SK-N-SH (cell line): Measurements from ENCODE around the gene ZNF462. TPM values are rescaled to one million over a fixed set of nuclear protein-coding genes. Genes with fewer than 3 reads are reported as not detected.

Experiments
- CTCF ChIA-PET: fragments of 300-600, 350-600 bp; formaldehyde crosslinking; extraction: SDS; loops from one replicate; lab custom pipeline; 2021; lab: Yijun Ruan, JAX
- POLR2A ChIA-PET: fragments of 350-600 bp; sonication (Branson Sonifier 250); formaldehyde crosslinking; extraction: SDS; loops from one replicate; lab custom pipeline; 2020; ENCODE audit warnings: antibody characterized with exemption, inconsistent platforms; lab: Yijun Ruan, JAX
- DNase-seq: peaks from one replicate; pipeline ENCODE4 v3.0.0; 2012
- H2AFZ ChIP-seq: fragments of 200-600 bp; sonication (generic); 2 replicates; pipeline ENCODE4 v1.8.1; 2016; ENCODE audit warnings: antibody characterized with exemption, mild to moderate bottlenecking, low read depth
- H3F3A ChIP-seq: fragments of 200-600 bp; sonication (generic); replicated peaks from 2 replicates; pipeline ENCODE3; 2016; ENCODE audit warnings: antibody characterized with exemption, mild to moderate bottlenecking; ENCODE audit not compliant: insufficient read depth
- H3K27ac ChIP-seq, 2 experiments: fragments of 200-500 bp in 1 of 2; fragments of 200-600 bp in 1 of 2; sonication (Bioruptor generic) in 1 of 2; sonication (generic), shearing (Covaris generic) in 1 of 2; 2 replicates each; pipeline versions ENCODE4 v1.5.1 to v1.6.1; 2014 to 2016; ENCODE audit warnings: low read depth in 2 of 2, inconsistent platforms in 1 of 2, low read length in 1 of 2, mild to moderate bottlenecking in 1 of 2, mixed read lengths in 1 of 2
- H3K27me3 ChIP-seq: fragments of 200-600 bp; sonication (generic), shearing (Covaris generic); 2 replicates; pipeline ENCODE4 v1.6.1; 2016; ENCODE audit warnings: mixed run types; ENCODE audit not compliant: insufficient read depth
- H3K36me3 ChIP-seq, 2 experiments: fragments of 200-500 bp in 1 of 2; fragments of 200-600 bp in 1 of 2; sonication (Bioruptor generic) in 1 of 2; sonication (generic) in 1 of 2; replicated peaks in 1 of 2; 2 replicates each; pipeline versions ENCODE3 to v1.5.1; 2014 to 2016; ENCODE audit warnings: low read length in 1 of 2, mild to moderate bottlenecking in 1 of 2; ENCODE audit not compliant: insufficient read depth in 2 of 2, control insufficient read depth in 1 of 2
- H3K4me1 ChIP-seq, 2 experiments: fragments of 200-500 bp in 1 of 2; fragments of 200-600 bp in 1 of 2; sonication (Bioruptor generic) in 1 of 2; sonication (generic), shearing (Covaris generic) in 1 of 2; 2 replicates each; pipeline versions ENCODE4 v1.5.1 to v1.6.1; 2014 to 2016; ENCODE audit warnings: low read depth in 1 of 2, low read length in 1 of 2, mixed run types in 1 of 2; ENCODE audit not compliant: insufficient read depth in 2 of 2, control insufficient read depth in 1 of 2
- H3K4me2 ChIP-seq: fragments of 200-600 bp; sonication (generic), shearing (Covaris generic); 2 replicates; pipeline ENCODE4 v1.6.1; 2017; ENCODE audit warnings: mixed run types
- H3K4me3 ChIP-seq, 2 experiments: fragments of 200-500 bp in 1 of 2; fragments of 200-600 bp in 1 of 2; sonication (Bioruptor generic) in 1 of 2; sonication (generic), shearing (Covaris generic) in 1 of 2; 2 replicates each; pipeline versions ENCODE4 v1.5.1 to v1.8.1; 2014 to 2016; ENCODE audit warnings: low read depth in 2 of 2, inconsistent platforms in 1 of 2, low read length in 1 of 2, mild to moderate bottlenecking in 1 of 2, mixed read lengths in 1 of 2, moderate library complexity in 1 of 2
- H3K79me2 ChIP-seq: fragments of 200-600 bp; sonication (generic); 2 replicates; pipeline ENCODE4 v1.8.1; 2017; ENCODE audit warnings: mild to moderate bottlenecking; ENCODE audit not compliant: insufficient read depth
- H3K9ac ChIP-seq: fragments of 200-600 bp; sonication (generic); 2 replicates; pipeline ENCODE4 v1.6.1; 2017; ENCODE audit warnings: mixed run types
- H3K9me2 ChIP-seq: fragments of 200-600 bp; sonication (generic); 2 replicates; pipeline ENCODE4 v1.6.1; 2017; ENCODE audit warnings: mixed run types
- H3K9me3 ChIP-seq: fragments of 200-600 bp; sonication (generic); 2 replicates; pipeline ENCODE4 v1.6.1; 2017; ENCODE audit warnings: mixed run types, mild to moderate bottlenecking, moderate library complexity
- H4K20me1 ChIP-seq: fragments of 200-600 bp; sonication (generic); 2 replicates; pipeline ENCODE4 v1.6.1; 2017; ENCODE audit warnings: mild to moderate bottlenecking, mixed run types; ENCODE audit not compliant: insufficient read depth
- CHD2 ChIP-seq: fragments of 150-350 bp; IDR thresholded peaks from 2 replicates; pipeline ENCODE4 v1.6.1; 2018; ENCODE audit warnings: low read length; ENCODE audit not compliant: partially characterized antibody
- CTCF ChIP-seq: fragments of 200-600 bp; sonication (generic); IDR thresholded peaks from 2 replicates; pipeline ENCODE4 v1.6.1; 2017; ENCODE audit warnings: antibody characterized with exemption, mild to moderate bottlenecking, moderate library complexity
- EP300 ChIP-seq, 2 experiments: IDR thresholded peaks; 2 replicates each; pipeline versions ENCODE4 v1.4.0 to v1.6.1; 2012; ENCODE audit warnings: borderline replicate concordance in 1 of 2, low read depth in 1 of 2, low read length in 1 of 2
- EZH2phosphoT487 ChIP-seq: fragments of 200-600 bp; sonication (generic); IDR thresholded peaks from 2 replicates; pipeline ENCODE4 v1.6.1; 2017; ENCODE audit warnings: low read depth, mixed run types, mild to moderate bottlenecking, antibody characterized with exemption, moderate library complexity, borderline replicate concordance
- FOSL2 ChIP-seq: IDR thresholded peaks from 2 replicates; pipeline ENCODE4 v1.4.0; 2012; ENCODE audit warnings: low read depth, mild to moderate bottlenecking, moderate library complexity, borderline replicate concordance
- FOXJ3 ChIP-seq: sonication (generic); formaldehyde crosslinking; IDR thresholded peaks from 2 replicates; pipeline ENCODE4 v1.5.1; 2020; ENCODE audit warnings: mild to moderate bottlenecking, missing genetic modification reagents
- FOXM1 ChIP-seq: IDR thresholded peaks from 2 replicates; pipeline ENCODE4 v1.4.0; 2012; ENCODE audit warnings: low read depth, mild to moderate bottlenecking
- GABPA ChIP-seq: IDR thresholded peaks from 2 replicates; pipeline ENCODE4 v1.4.0; 2012; ENCODE audit warnings: low read depth, mild to moderate bottlenecking
- GATA2 ChIP-seq: sonication (generic); formaldehyde crosslinking; IDR thresholded peaks from 2 replicates; pipeline ENCODE4 v1.5.0; 2020; ENCODE audit warnings: mild to moderate bottlenecking, missing genetic modification reagents
- MEF2A ChIP-seq: IDR thresholded peaks from 2 replicates; pipeline ENCODE4 v1.4.0; 2012; ENCODE audit warnings: low read depth, borderline replicate concordance
- MXI1 ChIP-seq: IDR thresholded peaks from 2 replicates; pipeline ENCODE4 v1.6.1; 2012; ENCODE audit warnings: mild to moderate bottlenecking, low read depth, low read length, improper control_type of control experiment
- NRF1 ChIP-seq: IDR thresholded peaks from 2 replicates; pipeline ENCODE4 v1.6.1; 2012; ENCODE audit warnings: low read depth, mild to moderate bottlenecking, low read length
- RAD21 ChIP-seq: IDR thresholded peaks from 2 replicates; pipeline ENCODE4 v1.6.1; 2012; ENCODE audit warnings: mild to moderate bottlenecking, low read length
- RCOR1 ChIP-seq: fragments of 150-350 bp; IDR thresholded peaks from 2 replicates; pipeline ENCODE4 v1.6.1; 2017; ENCODE audit warnings: antibody characterized with exemption, low read length
- RFX5 ChIP-seq: IDR thresholded peaks from 2 replicates; pipeline ENCODE4 v1.6.1; 2012; ENCODE audit warnings: mild to moderate bottlenecking, improper control_type of control experiment, low read length
- SIN3A ChIP-seq: IDR thresholded peaks from 2 replicates; pipeline ENCODE4 v1.6.1; 2012; ENCODE audit warnings: low read depth, mild to moderate bottlenecking, low read length, moderate library complexity, borderline replicate concordance
- TCF12 ChIP-seq: IDR thresholded peaks from 2 replicates; pipeline ENCODE4 v1.4.0; 2012
- TEAD4 ChIP-seq: IDR thresholded peaks from 2 replicates; pipeline ENCODE4 v1.4.0; 2012; ENCODE audit warnings: mild to moderate bottlenecking, borderline replicate concordance; ENCODE audit not compliant: insufficient read depth
- WGBS: methylation state at CpG from one replicate; pipeline ENCODE4 v1.1.6; 2017; ENCODE audit warnings: low lambda C conversion rate; 5-methylcytosine and 5-hydroxymethylcytosine counted together
- polyA plus RNA-seq, 3 experiments: library from polyadenylated mRNA; depleted of rRNA; stranded (reverse); fragments of >200 nt; gene quantifications; 2 replicates each; pipeline ENCODE4 v1.2.3, GENCODE V29; 2012
- TF ChIP-seq, protein P1 (sequence below): fragments of 150-350 bp; IDR thresholded peaks from 2 replicates; pipeline ENCODE4 v1.6.1; 2016; ENCODE audit warnings: mild to moderate bottlenecking, low read depth, low read length
- TF ChIP-seq, protein P2 (sequence below): fragments of 150-350 bp; IDR thresholded peaks from 2 replicates; pipeline ENCODE4 v1.6.1; 2017; ENCODE audit warnings: antibody characterized with exemption, low read length, low read depth, borderline replicate concordance
- TF ChIP-seq, protein P3 (sequence below): IDR thresholded peaks from 2 replicates; pipeline ENCODE4 v1.4.0; 2012; ENCODE audit warnings: low read depth, borderline replicate concordance

The ZNF462 gene
- polyA plus RNA-seq, 1 of the 3 experiments (the other 2 are of a cell fraction), result 5.2 TPM

- 79% methylated on average over 2 of the region's 2 CpGs for WGBS
- Histone ChIP-seq H2AFZ (no peak overlapping the region), H3K4me3 (no peak overlapping the region), H3K27me3 (no peaks in the 10 kb centered on the region), H4K20me1 (no peaks in the 10 kb centered on the region), H3K4me2 (no peak overlapping the region), H3K79me2 (no peaks in the 10 kb centered on the region), H3K9me3 (no peaks in the 10 kb centered on the region), H3K4me1 (no peaks in the 10 kb centered on the region), H3K27ac (no peak overlapping the region), H3K9ac (no peak overlapping the region), H3K36me3 (no peaks in the 10 kb centered on the region), H3K9me2 (no peaks in the 10 kb centered on the region), H3F3A (no peaks in the 10 kb centered on the region)
- TF ChIP-seq NRF1, result no peak
- TF ChIP-seq CTCF, result no peak
- TF ChIP-seq TEAD4, result no peak
- TF ChIP-seq, protein P1, sequence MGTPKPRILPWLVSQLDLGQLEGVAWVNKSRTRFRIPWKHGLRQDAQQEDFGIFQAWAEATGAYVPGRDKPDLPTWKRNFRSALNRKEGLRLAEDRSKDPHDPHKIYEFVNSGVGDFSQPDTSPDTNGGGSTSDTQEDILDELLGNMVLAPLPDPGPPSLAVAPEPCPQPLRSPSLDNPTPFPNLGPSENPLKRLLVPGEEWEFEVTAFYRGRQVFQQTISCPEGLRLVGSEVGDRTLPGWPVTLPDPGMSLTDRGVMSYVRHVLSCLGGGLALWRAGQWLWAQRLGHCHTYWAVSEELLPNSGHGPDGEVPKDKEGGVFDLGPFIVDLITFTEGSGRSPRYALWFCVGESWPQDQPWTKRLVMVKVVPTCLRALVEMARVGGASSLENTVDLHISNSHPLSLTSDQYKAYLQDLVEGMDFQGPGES, result no peak
- TF ChIP-seq SIN3A, result no peak
- no peak for TF ChIP-seq FOSL2
- no peak for TF ChIP-seq RFX5
- TF ChIP-seq MEF2A, result no peak
- no peak for TF ChIP-seq FOXJ3 (CRISPR knock-in tag)
- TF ChIP-seq EP300 (IDR thresholded peaks at IDR 0.05; ENCODE audit: borderline replicate concordance in 1 of 2, low read depth in 1 of 2, low read length in 1 of 2), result no peak
- TF ChIP-seq GATA2 (CRISPR knock-in tag), result no peak
- DNase-seq, result no peak
- CTCF ChIA-PET, result no interaction called here
- POLR2A ChIA-PET, result no interaction called here
Observed at GRCh38 chr9:107020040-107020530, 157.1 kb downstream of the ZNF462 start.

DNA sequence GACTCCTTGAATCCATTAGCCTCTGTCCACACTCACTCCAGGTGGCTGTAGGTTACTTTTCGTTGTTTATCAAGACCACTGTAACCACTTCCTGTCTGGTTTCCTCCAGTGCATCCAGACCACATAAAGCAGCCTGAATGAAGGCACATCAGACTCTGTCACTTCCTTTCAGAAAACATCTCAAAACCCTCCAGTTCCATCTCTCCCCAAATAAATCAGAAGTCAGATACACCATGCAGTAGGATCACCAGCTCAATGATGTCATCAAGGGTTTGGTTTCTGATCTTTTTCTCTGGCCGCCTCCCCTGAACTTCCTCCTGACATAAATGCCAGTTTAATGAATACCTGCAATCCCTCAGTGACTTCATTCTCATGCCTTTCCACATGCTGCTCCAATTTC lies 161.2 kb downstream of the ZNF462 start:
- no peak overlapping the region for H2AFZ ChIP-seq
- DNase-seq, result no peak
- H3K9ac ChIP-seq, result no peak overlapping the region
- H3K27ac ChIP-seq, result no peak overlapping the region
- ChIA-PET CTCF (no interaction called here), POLR2A (no interaction called here)
- H3K9me3 ChIP-seq, result no peaks in the 10 kb centered on the region
- H3K27me3 ChIP-seq, result no peaks in the 10 kb centered on the region
- WGBS, result 43% methylated on average over 2 of the region's 2 CpGs
- H3K9me2 ChIP-seq, result no peaks in the 10 kb centered on the region
- peaks cover 15% of the 10 kb centered on the region for H3F3A ChIP-seq
- H3K4me1 ChIP-seq, result peaks cover 0 to 5% of the 10 kb centered on the region in 2 experiments; a peak in 1 of 4 replicates
- no peak overlapping the region for H3K4me2 ChIP-seq
- no peaks in the 10 kb centered on the region for H4K20me1 ChIP-seq
- no peaks in the 10 kb centered on the region for H3K36me3 ChIP-seq
- no peak overlapping the region for H3K4me3 ChIP-seq
- no peaks in the 10 kb centered on the region for H3K79me2 ChIP-seq
- TF ChIP-seq FOSL2, result no peak
- TF ChIP-seq GATA2 (CRISPR knock-in tag), result no peak
- no peak for TF ChIP-seq CHD2
- TF ChIP-seq, protein P2, sequence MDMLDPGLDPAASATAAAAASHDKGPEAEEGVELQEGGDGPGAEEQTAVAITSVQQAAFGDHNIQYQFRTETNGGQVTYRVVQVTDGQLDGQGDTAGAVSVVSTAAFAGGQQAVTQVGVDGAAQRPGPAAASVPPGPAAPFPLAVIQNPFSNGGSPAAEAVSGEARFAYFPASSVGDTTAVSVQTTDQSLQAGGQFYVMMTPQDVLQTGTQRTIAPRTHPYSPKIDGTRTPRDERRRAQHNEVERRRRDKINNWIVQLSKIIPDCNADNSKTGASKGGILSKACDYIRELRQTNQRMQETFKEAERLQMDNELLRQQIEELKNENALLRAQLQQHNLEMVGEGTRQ, result no peak
- TF ChIP-seq, protein P1, result no peak
- TF ChIP-seq MXI1, result no peak
- no peak for TF ChIP-seq RFX5
- no peak for TF ChIP-seq TCF12
- TF ChIP-seq, protein P3, sequence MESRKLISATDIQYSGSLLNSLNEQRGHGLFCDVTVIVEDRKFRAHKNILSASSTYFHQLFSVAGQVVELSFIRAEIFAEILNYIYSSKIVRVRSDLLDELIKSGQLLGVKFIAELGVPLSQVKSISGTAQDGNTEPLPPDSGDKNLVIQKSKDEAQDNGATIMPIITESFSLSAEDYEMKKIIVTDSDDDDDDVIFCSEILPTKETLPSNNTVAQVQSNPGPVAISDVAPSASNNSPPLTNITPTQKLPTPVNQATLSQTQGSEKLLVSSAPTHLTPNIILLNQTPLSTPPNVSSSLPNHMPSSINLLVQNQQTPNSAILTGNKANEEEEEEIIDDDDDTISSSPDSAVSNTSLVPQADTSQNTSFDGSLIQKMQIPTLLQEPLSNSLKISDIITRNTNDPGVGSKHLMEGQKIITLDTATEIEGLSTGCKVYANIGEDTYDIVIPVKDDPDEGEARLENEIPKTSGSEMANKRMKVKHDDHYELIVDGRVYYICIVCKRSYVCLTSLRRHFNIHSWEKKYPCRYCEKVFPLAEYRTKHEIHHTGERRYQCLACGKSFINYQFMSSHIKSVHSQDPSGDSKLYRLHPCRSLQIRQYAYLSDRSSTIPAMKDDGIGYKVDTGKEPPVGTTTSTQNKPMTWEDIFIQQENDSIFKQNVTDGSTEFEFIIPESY, result no peak
- TF ChIP-seq EZH2phosphoT487, result no peak
- no peak for TF ChIP-seq FOXM1
- TF ChIP-seq TEAD4, result no peak
- TF ChIP-seq RCOR1, result no peak
- no peak for TF ChIP-seq RAD21
- TF ChIP-seq SIN3A, result no peak
- TF ChIP-seq GABPA, result no peak
